Measurements from ENCODE around the gene CCL15.

DNA sequence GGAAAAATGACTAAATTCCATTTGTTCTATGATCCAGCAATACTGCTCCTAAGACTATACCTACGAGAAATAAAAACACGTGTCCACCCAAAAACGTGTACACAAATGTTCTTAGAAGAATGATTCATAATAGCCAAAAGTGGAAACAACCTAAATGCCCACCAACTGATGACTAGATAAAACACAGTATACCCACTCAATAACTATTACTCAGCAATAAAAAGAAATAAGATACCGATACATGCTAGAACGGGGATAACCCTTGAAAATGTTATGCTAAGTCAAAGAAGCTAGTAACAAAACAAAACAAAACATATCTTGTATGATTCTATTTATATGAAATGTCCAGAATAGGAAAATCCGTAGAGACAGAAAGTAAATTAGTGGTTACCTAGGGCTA lies 37.7 kb downstream of the CCL15 start:
- no peak for TF ChIP-seq POLR2A (IDR thresholded peaks at IDR 0.05)
- TF ChIP-seq, protein P1, sequence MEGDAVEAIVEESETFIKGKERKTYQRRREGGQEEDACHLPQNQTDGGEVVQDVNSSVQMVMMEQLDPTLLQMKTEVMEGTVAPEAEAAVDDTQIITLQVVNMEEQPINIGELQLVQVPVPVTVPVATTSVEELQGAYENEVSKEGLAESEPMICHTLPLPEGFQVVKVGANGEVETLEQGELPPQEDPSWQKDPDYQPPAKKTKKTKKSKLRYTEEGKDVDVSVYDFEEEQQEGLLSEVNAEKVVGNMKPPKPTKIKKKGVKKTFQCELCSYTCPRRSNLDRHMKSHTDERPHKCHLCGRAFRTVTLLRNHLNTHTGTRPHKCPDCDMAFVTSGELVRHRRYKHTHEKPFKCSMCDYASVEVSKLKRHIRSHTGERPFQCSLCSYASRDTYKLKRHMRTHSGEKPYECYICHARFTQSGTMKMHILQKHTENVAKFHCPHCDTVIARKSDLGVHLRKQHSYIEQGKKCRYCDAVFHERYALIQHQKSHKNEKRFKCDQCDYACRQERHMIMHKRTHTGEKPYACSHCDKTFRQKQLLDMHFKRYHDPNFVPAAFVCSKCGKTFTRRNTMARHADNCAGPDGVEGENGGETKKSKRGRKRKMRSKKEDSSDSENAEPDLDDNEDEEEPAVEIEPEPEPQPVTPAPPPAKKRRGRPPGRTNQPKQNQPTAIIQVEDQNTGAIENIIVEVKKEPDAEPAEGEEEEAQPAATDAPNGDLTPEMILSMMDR (IDR thresholded peaks at IDR 0.05) = no peak
